Nephron progenitor cell (in vitro differentiated cells): ENCODE results near the gene ANKRD44.

Experiments
- DNase-seq: peaks from one replicate; pipeline ENCODE4 v3.0.0; 2021
- H3K27ac Mint-ChIP-seq: 2 replicates; pipeline ENCODE4 v1.8.0; 2021; ENCODE audit warnings: mild to moderate bottlenecking, moderate library complexity, mixed read lengths
- H3K27me3 Mint-ChIP-seq: 2 replicates; pipeline ENCODE4 v1.8.0; 2021; ENCODE audit warnings: mild to moderate bottlenecking, low read depth, mixed read lengths; ENCODE audit not compliant: poor library complexity
- H3K36me3 Mint-ChIP-seq: 2 replicates; pipeline ENCODE4 v1.8.0; 2021; ENCODE audit warnings: low read depth, mixed read lengths
- H3K4me1 Mint-ChIP-seq: 2 replicates; pipeline ENCODE4 v1.8.0; 2021; ENCODE audit warnings: mixed read lengths
- H3K4me3 Mint-ChIP-seq: 2 replicates; pipeline ENCODE4 v1.8.0; 2021; ENCODE audit warnings: mild to moderate bottlenecking, moderate library complexity, mixed read lengths
- H3K9me3 Mint-ChIP-seq: 2 replicates; pipeline ENCODE4 v1.8.0; 2021; ENCODE audit warnings: mild to moderate bottlenecking, moderate library complexity, mixed read lengths
- TF ChIP-seq, protein P1 (sequence below): fragments of 200-600 bp; sonication (generic); IDR thresholded peaks from 2 replicates; pipeline ENCODE4 v1.5.0; 2021; ENCODE audit warnings: antibody characterized with exemption

ANKRD44 gene

DNA sequence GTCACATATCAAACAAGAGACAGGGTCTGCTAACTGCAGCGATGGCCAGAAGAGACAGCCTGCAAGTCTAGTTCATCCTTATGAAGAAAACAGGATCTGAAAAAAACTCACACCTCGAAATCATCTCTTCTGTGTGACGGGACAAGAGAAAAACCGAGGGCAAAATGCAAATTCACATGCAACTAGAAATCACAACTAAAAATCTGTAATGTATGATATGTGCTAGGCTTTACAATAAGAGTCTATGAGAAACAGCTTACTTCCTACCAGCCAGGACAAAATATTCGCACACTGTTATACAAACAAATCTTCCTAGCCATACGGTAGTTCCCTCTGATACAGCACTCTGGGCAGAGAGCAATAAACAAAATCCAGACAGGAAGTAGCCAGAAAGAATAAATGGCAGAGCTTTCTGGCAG, 48.8 kb downstream of the ANKRD44 start:
- no peaks in the 10 kb centered on the region for H3K27me3 Mint-ChIP-seq
- DNase-seq: no peak
- no peak overlapping the region for H3K4me3 Mint-ChIP-seq
- H3K9me3 Mint-ChIP-seq: no peaks in the 10 kb centered on the region
- no peaks in the 10 kb centered on the region for H3K36me3 Mint-ChIP-seq
- TF ChIP-seq, protein P1, sequence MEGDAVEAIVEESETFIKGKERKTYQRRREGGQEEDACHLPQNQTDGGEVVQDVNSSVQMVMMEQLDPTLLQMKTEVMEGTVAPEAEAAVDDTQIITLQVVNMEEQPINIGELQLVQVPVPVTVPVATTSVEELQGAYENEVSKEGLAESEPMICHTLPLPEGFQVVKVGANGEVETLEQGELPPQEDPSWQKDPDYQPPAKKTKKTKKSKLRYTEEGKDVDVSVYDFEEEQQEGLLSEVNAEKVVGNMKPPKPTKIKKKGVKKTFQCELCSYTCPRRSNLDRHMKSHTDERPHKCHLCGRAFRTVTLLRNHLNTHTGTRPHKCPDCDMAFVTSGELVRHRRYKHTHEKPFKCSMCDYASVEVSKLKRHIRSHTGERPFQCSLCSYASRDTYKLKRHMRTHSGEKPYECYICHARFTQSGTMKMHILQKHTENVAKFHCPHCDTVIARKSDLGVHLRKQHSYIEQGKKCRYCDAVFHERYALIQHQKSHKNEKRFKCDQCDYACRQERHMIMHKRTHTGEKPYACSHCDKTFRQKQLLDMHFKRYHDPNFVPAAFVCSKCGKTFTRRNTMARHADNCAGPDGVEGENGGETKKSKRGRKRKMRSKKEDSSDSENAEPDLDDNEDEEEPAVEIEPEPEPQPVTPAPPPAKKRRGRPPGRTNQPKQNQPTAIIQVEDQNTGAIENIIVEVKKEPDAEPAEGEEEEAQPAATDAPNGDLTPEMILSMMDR: no peak
- H3K27ac Mint-ChIP-seq: peak overlapping the region; percentile 59
- H3K4me1 Mint-ChIP-seq: peaks cover 25% of the 10 kb centered on the region

DNA sequence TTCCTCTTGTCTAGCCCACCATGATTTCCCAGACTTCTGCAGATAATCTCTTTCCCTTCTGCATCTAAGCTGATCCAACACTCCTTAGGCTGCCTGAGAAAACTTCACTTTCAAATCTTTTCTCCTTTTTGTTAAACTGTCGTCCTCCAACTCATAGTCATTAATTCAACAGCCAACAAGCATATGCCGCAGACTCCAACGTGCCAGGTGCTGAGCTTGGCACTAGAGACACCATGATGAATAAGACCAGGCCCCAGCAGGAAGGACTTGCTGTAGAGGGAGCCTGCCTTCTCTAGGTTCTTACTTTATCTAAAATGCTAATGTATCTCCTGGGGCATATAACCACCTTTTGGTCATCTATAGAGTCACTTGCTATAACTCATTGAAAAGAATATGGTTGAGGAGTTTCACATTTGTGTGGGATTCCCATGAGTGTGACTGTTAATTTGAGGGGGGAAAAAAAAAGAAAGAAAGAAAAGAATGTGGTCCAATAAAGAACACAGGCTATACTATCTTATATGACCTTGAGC, 51.0 kb downstream of the ANKRD44 start:
- Mint-ChIP-seq H3K4me3 (no peak overlapping the region), H3K9me3 (no peaks in the 10 kb centered on the region), H3K27ac (no peak overlapping the region), H3K36me3 (no peaks in the 10 kb centered on the region), H3K4me1 (peaks cover 48% of the 10 kb centered on the region), H3K27me3 (no peaks in the 10 kb centered on the region)
- no peak for DNase-seq
- TF ChIP-seq, protein P1: no peak

DNA sequence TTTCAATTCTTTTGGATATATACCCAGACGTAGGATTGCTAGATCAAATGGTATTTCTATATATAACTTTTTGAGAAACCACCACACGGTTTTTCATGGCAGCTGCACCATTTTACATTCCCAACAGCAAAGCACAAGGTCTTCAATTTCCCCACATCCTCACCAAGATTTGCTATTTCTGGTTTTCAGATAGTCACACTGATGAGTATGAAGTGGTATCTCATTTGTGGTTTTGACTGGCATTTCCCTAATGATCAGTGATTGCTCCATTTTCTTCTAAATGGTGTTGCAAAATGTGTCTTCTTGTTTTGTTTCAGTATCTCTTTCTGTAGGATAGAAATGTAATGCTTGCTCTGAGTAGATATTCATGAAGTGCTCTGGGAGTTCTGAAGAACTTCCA, 52.0 kb downstream of the ANKRD44 start:
- TF ChIP-seq, protein P1: no peak
- Mint-ChIP-seq H3K27me3 (no peaks in the 10 kb centered on the region), H3K27ac (no peak overlapping the region), H3K4me3 (no peak overlapping the region), H3K9me3 (no peaks in the 10 kb centered on the region), H3K4me1 (peaks cover 57% of the 10 kb centered on the region), H3K36me3 (no peaks in the 10 kb centered on the region)
- no peak for DNase-seq

DNA sequence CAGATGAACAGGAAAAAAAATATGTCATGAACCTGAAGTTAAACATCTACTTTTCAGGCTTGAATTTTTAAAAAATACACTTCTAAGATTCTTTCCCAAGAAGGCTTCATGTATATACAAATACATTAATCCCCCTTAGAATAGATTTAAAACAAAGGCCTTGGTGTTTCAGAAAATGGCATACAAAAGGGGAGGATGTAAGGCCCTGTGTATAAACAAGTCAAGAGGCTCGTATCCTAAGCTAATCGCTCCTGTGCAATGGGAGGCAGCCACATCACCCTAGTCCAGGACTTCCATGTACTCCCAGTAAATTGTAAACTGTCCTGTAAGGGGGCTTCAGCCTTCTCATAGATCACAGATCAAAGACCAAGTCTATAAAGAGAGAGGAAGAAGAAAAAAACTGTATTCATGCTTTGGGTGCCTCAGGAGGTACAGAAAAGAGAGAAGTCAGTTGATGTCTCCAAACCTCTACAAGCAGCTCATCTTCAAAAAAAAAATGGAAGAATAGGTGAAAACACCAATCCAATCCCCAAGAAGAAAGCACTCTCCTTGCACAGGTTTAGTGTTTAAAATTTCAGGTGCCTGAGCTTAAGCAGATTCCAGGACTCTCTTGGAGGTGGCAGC, 53.9 kb downstream of the ANKRD44 start:
- Mint-ChIP-seq H3K4me1 (peaks cover 52% of the 10 kb centered on the region), H3K27me3 (no peaks in the 10 kb centered on the region), H3K36me3 (no peaks in the 10 kb centered on the region), H3K4me3 (peak overlapping the region; percentile 2), H3K9me3 (no peaks in the 10 kb centered on the region), H3K27ac (peak overlapping the region; percentile 74)
- TF ChIP-seq, protein P1: no peak
- DNase-seq: no peak

DNA sequence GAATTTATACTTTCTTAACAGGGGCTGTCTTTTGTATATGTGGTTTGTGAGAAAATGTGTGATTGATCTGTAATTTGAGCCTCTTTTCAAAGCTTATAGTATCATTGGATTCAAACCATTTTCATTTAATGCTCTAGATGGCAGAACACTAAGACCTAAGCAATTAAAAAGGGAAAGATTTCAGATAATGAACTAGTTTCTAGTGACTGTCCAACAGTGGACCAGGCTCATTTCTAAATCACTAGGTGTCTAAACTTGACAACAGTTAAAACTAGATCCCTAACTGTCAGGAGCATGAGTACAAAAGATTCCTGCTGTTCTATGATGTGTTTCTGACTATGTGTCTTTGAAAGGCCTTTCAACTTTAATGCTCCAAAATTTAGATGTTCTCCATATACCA, 54.6 kb downstream of the ANKRD44 start:
- H3K4me3 Mint-ChIP-seq: peak overlapping the region; percentile 8
- H3K36me3 Mint-ChIP-seq: no peaks in the 10 kb centered on the region
- no peak for DNase-seq
- TF ChIP-seq, protein P1: no peak
- no peaks in the 10 kb centered on the region for H3K27me3 Mint-ChIP-seq
- H3K27ac Mint-ChIP-seq: peak overlapping the region; percentile 89
- H3K4me1 Mint-ChIP-seq: peaks cover 52% of the 10 kb centered on the region
- no peaks in the 10 kb centered on the region for H3K9me3 Mint-ChIP-seq

DNA sequence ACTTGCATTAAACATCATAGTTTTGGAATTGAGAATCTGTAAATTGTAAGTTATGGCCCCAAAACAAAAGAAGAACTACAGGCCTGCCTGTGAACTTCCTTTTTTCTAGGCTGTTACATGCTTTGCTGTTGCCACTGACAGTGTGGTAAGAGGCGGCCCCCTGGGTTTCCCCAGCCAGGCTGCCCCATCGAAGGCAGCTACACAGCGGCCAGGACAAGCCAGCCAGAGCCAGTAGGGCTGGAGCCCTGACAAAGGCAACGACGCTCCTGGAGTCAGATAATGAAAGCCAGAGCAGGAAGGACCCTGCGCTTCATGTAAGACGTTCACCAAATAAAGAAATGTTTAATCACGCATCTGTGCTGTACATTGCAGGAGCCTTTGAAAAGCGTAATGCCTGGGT, 55.0 kb downstream of the ANKRD44 start:
- Mint-ChIP-seq H3K27ac (peak overlapping the region; percentile 89), H3K4me1 (peaks cover 52% of the 10 kb centered on the region), H3K27me3 (no peaks in the 10 kb centered on the region), H3K36me3 (no peaks in the 10 kb centered on the region), H3K4me3 (peak overlapping the region; percentile 8), H3K9me3 (no peaks in the 10 kb centered on the region)
- TF ChIP-seq, protein P1: no peak
- DNase-seq: peak; percentile 40
